CD14-positive monocyte (primary cell): ENCODE measurements around the gene ZNF345. TPM values are rescaled to one million over a fixed set of nuclear protein-coding genes. Genes with fewer than 3 reads are reported as not detected.

Experiments
- DNase-seq, 3 donors: peaks; one replicate each; pipeline ENCODE4 v3.0.0-alpha.2; 2011 to 2022
- H2AFZ ChIP-seq: 2 replicates; pipeline ENCODE4 v1.6.0; 2012; ENCODE audit warnings: mild to moderate bottlenecking, low read depth, low read length, inconsistent platforms; ENCODE audit not compliant: insufficient read depth, poor library complexity, severe bottlenecking
- H3K27ac ChIP-seq, 2 donors: 1 replicate in 1 of 2; 2 replicates in 1 of 2; pipeline ENCODE4 v1.5.1; 2012 to 2013; ENCODE audit warnings: low read length in 2 of 2, control low read depth in 1 of 2, inconsistent platforms in 1 of 2, low read depth in 1 of 2, mild to moderate bottlenecking in 1 of 2
- H3K27me3 ChIP-seq, 2 donors: one replicate each; pipeline versions ENCODE4 v1.6.0 to v1.6.1; 2011 to 2013; ENCODE audit warnings: low read length in 2 of 2; ENCODE audit not compliant: control insufficient read depth in 2 of 2, insufficient read depth in 2 of 2
- H3K36me3 ChIP-seq, 2 donors: replicated peaks in 1 of 2; 1 replicate in 1 of 2; 2 replicates in 1 of 2; pipeline versions ENCODE4 v1.5.1 to v1.6.1; 2012 to 2013; ENCODE audit warnings: low read length in 2 of 2, control low read depth in 1 of 2, inconsistent platforms in 1 of 2, mild to moderate bottlenecking in 1 of 2; ENCODE audit not compliant: insufficient read depth in 2 of 2, control insufficient read depth in 1 of 2
- H3K4me1 ChIP-seq, 2 donors: 1 replicate in 1 of 2; 2 replicates in 1 of 2; pipeline versions ENCODE4 v1.5.1 to v1.6.1; 2012 to 2013; ENCODE audit warnings: low read length in 2 of 2, control low read depth in 1 of 2, inconsistent platforms in 1 of 2, mild to moderate bottlenecking in 1 of 2, moderate library complexity in 1 of 2; ENCODE audit not compliant: insufficient read depth in 2 of 2, control insufficient read depth in 1 of 2
- H3K4me2 ChIP-seq: replicated peaks from 2 replicates; pipeline ENCODE3; 2012; ENCODE audit warnings: low read length, moderate library complexity, mild to moderate bottlenecking; ENCODE audit not compliant: poor library complexity, severe bottlenecking; ENCODE audit errors: extremely low read depth
- H3K4me3 ChIP-seq, 3 experiments: fragments of 200-600 bp in 1 of 3; sonication (generic) in 1 of 3; replicated peaks in 1 of 3; 1 replicate in 2 of 3; 2 replicates in 1 of 3; pipeline ENCODE4 v1.5.1; 2011 to 2013; ENCODE audit warnings: low read length in 3 of 3, mild to moderate bottlenecking in 3 of 3, control low read depth in 2 of 3, low read depth in 2 of 3, inconsistent platforms in 1 of 3, moderate library complexity in 1 of 3
- H3K79me2 ChIP-seq: 2 replicates; pipeline ENCODE4 v1.6.0; 2012; ENCODE audit warnings: mild to moderate bottlenecking, control low read depth, inconsistent platforms, low read length, moderate library complexity; ENCODE audit not compliant: insufficient read depth
- H3K9ac ChIP-seq: 2 replicates; pipeline ENCODE4 v1.6.0; 2017; ENCODE audit warnings: low read length, mild to moderate bottlenecking; ENCODE audit not compliant: insufficient read depth, poor library complexity, severe bottlenecking
- H3K9me3 ChIP-seq, 2 donors: replicated peaks in 1 of 2; 1 replicate in 1 of 2; 2 replicates in 1 of 2; pipeline versions ENCODE4 v1.5.1 to v1.6.1; 2012 to 2013; ENCODE audit warnings: low read length in 2 of 2, control low read depth in 1 of 2; ENCODE audit not compliant: control insufficient read depth in 1 of 2, insufficient read depth in 1 of 2
- H4K20me1 ChIP-seq: 2 replicates; pipeline ENCODE4 v1.6.0; 2012; ENCODE audit warnings: mild to moderate bottlenecking, low read length, control low read depth, moderate library complexity; ENCODE audit not compliant: insufficient read depth
- H3K27ac Mint-ChIP-seq, 7 donors: one replicate each; pipeline ENCODE4 v1.8.0; 2020; ENCODE audit warnings: mild to moderate bottlenecking in 7 of 7, mixed read lengths in 7 of 7, moderate library complexity in 6 of 7, inconsistent platforms in 2 of 7
- H3K27me3 Mint-ChIP-seq, 3 donors: one replicate each; pipeline ENCODE4 v1.8.0; 2021 to 2022; ENCODE audit warnings: low read depth in 3 of 3, mild to moderate bottlenecking in 3 of 3, mixed read lengths in 3 of 3, moderate library complexity in 3 of 3, inconsistent platforms in 1 of 3
- H3K36me3 Mint-ChIP-seq, 2 donors: one replicate each; pipeline ENCODE4 v1.8.0; 2020; ENCODE audit warnings: mixed read lengths in 2 of 2, inconsistent platforms in 1 of 2, mild to moderate bottlenecking in 1 of 2
- H3K4me1 Mint-ChIP-seq: one replicate; pipeline ENCODE4 v1.8.0; 2020; ENCODE audit warnings: mild to moderate bottlenecking, mixed read lengths
- H3K4me3 Mint-ChIP-seq, 2 donors: one replicate each; pipeline ENCODE4 v1.8.0; 2020; ENCODE audit warnings: mild to moderate bottlenecking in 2 of 2, mixed read lengths in 2 of 2, moderate library complexity in 1 of 2
- H3K9me3 Mint-ChIP-seq, 7 donors: one replicate each; pipeline ENCODE4 v1.8.0; 2020 to 2022; ENCODE audit warnings: mixed read lengths in 7 of 7, mild to moderate bottlenecking in 6 of 7, moderate library complexity in 6 of 7, inconsistent platforms in 2 of 7
- WGBS: methylation state at CpG from one replicate; pipeline ENCODE4 v1.1.5; 2013; ENCODE audit warnings: missing lambda C conversion rate; ENCODE audit not compliant: insufficient coverage; 5-methylcytosine and 5-hydroxymethylcytosine counted together
- intact Hi-C, 2 donors: fragments of 100-400 bp; cut with micrococcal nuclease; formaldehyde crosslinking; loops; one replicate each; pipeline versions ENCODE4 v1.15.0 to v1.15.1; 2023
- polyA minus RNA-seq: library from RNA; depleted of rRNA, polyadenylated mRNA; stranded (reverse); fragments of >200 nt; gene quantifications from 2 replicates; pipeline ENCODE4 v1.2.3, GENCODE V29; 2012
- polyA plus RNA-seq, 3 donors: library from polyadenylated mRNA; depleted of rRNA in 1 of 3; unstranded in 2 of 3; stranded (reverse) in 1 of 3; fragments of 300-500 nt in 2 of 3; fragments of >200 nt in 1 of 3; fragmentation: Illumina TruSeq in 2 of 3; gene quantifications; 1 replicate in 2 of 3; 2 replicates in 1 of 3; pipeline ENCODE4 v1.2.3, GENCODE V29; 2012 to 2021
- total RNA-seq, 12 experiments: library from RNA in 1 of 12; stranded (reverse) in 1 of 12; fragments of 120-200 nt in 1 of 12; gene quantifications; one replicate each; pipeline ENCODE4 v1.2.4 and lab custom pipeline; 2013 to 2026; ENCODE audit warnings: mixed read lengths in 6 of 12, inconsistent platforms in 1 of 12
- TF ChIP-seq, protein P1 (sequence below): fragments of 200-600 bp; IDR thresholded peaks from one replicate; pipeline ENCODE4 v1.8.0; 2022; ENCODE audit warnings: antibody characterized with exemption, mild to moderate bottlenecking

The ZNF345 gene
- total RNA-seq (2013), result 3.9 TPM
- polyA plus RNA-seq, result 1 to 10 TPM in 2 of 3 donors, under 1 TPM in 1; 0.66 to 2.3 (median 1.3) TPM
- polyA minus RNA-seq, result 0.55 and 0.72 TPM in 2 replicates
- total RNA-seq (lab: John Stamatoyannopoulos, UW), result 0.29 to 3.5 (median 1.2) reads per million in 11 experiments

DNA sequence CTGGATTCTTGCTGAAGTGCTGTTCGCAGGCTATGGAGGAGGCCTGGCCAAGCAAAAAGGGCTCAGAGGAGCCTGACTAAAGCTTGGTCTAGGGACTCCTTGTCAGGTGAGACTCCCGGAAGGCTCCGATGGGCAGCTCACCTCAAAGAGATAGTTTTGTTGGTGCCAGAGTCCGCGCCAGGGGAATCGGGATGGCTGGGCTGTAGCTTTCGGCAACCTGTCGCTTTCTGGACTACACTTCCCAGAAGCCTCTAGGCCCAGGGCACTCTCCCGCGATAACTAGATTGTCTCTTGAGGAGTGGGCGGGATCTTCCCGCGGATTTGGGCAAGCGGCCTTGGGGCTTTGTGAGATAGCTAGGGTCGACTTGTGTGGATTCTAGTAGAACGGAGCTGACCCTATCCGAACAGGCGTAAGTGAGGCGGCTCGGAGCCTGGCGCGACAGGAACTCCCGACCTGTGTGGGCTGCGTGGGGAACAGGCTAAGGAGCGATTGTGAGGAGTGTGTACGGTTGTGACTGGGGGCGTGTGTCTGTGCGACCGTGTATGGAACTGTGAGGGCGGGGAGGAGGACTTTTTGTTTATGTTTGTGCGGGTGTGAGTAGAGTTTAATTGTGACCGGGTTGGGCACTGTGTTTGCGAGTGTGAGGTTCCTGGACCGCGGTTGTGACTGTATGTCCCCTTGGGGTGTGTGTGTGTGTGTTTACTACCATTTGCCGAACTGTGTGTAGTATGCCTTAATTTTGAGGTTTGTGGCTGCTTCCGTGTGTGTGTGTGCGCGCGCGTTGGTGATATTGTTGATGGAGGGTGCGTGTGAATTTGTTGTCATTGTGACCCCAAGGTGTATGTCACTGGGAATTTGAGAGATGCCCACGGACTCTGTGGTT, at the start of gene ZNF345:
TSS of gene ZNF345 (plus strand) at position 318 of the 884 bp plus-strand sequence. CDS start 25,955 bp downstream, outside the sequence.
- peaks cover 10% of the 10 kb centered on the region for H3K79me2 ChIP-seq

DNA sequence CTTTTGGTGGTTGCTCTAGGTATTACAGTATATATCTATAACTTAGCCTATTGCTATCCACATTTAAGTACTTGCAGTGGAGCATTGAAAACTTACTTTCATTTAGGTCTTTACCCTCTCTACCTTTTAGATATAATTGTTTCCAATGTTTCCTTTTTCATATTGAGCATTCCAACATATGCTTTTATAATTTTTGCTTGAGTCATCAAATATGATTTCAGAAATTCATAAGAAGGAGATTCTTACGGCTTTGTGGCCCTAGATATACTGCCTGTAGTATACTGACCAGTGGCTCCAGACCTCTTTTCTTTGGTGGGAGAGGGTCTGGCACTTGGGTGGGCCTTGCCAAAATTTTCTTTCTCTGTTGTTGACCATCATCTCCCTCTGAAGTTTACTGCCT, 45.3 kb upstream of the ZNF345 start:
- WGBS, result no CpG with 5 or more reads among the region's 1 CpG
- peaks cover 37 to 87% (median 76%) of the 10 kb centered on the region in 7 donors for H3K9me3 Mint-ChIP-seq
- H3K4me2 ChIP-seq, result no peak overlapping the region
- H3K4me1 Mint-ChIP-seq, result no peaks in the 10 kb centered on the region
- no peak for DNase-seq
- H3K79me2 ChIP-seq, result no peaks in the 10 kb centered on the region
- no peak overlapping the region for H3K27ac Mint-ChIP-seq
- no peaks in the 10 kb centered on the region for H3K4me1 ChIP-seq
- no peak overlapping the region for H2AFZ ChIP-seq
- H3K36me3 Mint-ChIP-seq, result peaks cover 29 to 35% of the 10 kb centered on the region in 2 donors
- H3K27me3 ChIP-seq, result no peaks in the 10 kb centered on the region
- H3K9ac ChIP-seq, result no peak overlapping the region
- TF ChIP-seq, protein P1, sequence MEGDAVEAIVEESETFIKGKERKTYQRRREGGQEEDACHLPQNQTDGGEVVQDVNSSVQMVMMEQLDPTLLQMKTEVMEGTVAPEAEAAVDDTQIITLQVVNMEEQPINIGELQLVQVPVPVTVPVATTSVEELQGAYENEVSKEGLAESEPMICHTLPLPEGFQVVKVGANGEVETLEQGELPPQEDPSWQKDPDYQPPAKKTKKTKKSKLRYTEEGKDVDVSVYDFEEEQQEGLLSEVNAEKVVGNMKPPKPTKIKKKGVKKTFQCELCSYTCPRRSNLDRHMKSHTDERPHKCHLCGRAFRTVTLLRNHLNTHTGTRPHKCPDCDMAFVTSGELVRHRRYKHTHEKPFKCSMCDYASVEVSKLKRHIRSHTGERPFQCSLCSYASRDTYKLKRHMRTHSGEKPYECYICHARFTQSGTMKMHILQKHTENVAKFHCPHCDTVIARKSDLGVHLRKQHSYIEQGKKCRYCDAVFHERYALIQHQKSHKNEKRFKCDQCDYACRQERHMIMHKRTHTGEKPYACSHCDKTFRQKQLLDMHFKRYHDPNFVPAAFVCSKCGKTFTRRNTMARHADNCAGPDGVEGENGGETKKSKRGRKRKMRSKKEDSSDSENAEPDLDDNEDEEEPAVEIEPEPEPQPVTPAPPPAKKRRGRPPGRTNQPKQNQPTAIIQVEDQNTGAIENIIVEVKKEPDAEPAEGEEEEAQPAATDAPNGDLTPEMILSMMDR, result no peak
- H3K9me3 ChIP-seq, result peaks cover 66 to 95% of the 10 kb centered on the region in 2 donors
- no peak overlapping the region for H3K27ac ChIP-seq
- no peak overlapping the region for H3K4me3 Mint-ChIP-seq
- peaks cover 0 to 22% of the 10 kb centered on the region in 2 donors for H3K36me3 ChIP-seq
- no peak overlapping the region for H3K4me3 ChIP-seq
- intact Hi-C loops, result no loop called here
- peaks cover 0 to 2% (median 0%) of the 10 kb centered on the region in 3 donors for H3K27me3 Mint-ChIP-seq
- H4K20me1 ChIP-seq, result no peaks in the 10 kb centered on the region

More for the DNA sequence above, at the start of gene ZNF345:
- DNase-seq, result peak; percentile 81 to 89 (median 81)
- TF ChIP-seq, protein P1, result no peak
- peaks cover 26 to 58% (median 54%) of the 10 kb centered on the region in 7 donors for H3K9me3 Mint-ChIP-seq
- H3K4me1 ChIP-seq, result peaks cover 16 to 31% of the 10 kb centered on the region in 2 donors
- intact Hi-C loops, result loop anchor here (1.0 to 10.0 kb wide), 11 partner anchors 12 to 614 kb away; partner anchors contain the start of genes ZNF567 (in 2 of the 2), ZNF585A (in 2 of the 2), ZNF850 (in 2 of the 2) and ZFP14 (in 1 of the 2)
- no peaks in the 10 kb centered on the region for H3K27me3 ChIP-seq
- H2AFZ ChIP-seq, result peak within 1 kb of the TSS; percentile 99
- peak within 1 kb of the TSS; percentile 81 for H3K9ac ChIP-seq
- H3K4me2 ChIP-seq, result peak within 1 kb of the TSS; percentile 86
- peak within 1 kb of the TSS; percentile 63 to 86 for H3K27ac ChIP-seq
- peaks cover 41 to 53% of the 10 kb centered on the region in 2 donors for H3K9me3 ChIP-seq
- H3K27ac Mint-ChIP-seq, result no peak within 1 kb of the TSS
- H3K27me3 Mint-ChIP-seq, result peaks cover 1 to 3% (median 3%) of the 10 kb centered on the region in 3 donors
- peak within 1 kb of the TSS; percentile 67 to 98 (median 86) for H3K4me3 ChIP-seq
- peaks cover 28 to 43% of the 10 kb centered on the region in 2 donors for H3K36me3 Mint-ChIP-seq
- no peaks in the 10 kb centered on the region for H4K20me1 ChIP-seq
- H3K36me3 ChIP-seq, result peaks cover 0 to 23% of the 10 kb centered on the region in 2 donors
- H3K4me3 Mint-ChIP-seq, result no peak within 1 kb of the TSS
- peaks cover 2% of the 10 kb centered on the region for H3K4me1 Mint-ChIP-seq
- WGBS, result 0% methylated on average over 40 of the region's 43 CpGs
